Superior temporal gyrus (tissue), 1 donor: ENCODE results near the gene NKAIN2.
"Not testable (repeated sequence)": the region's sequence is repeated elsewhere in the genome, so short reads cannot be mapped to it uniquely, and the experiment has no call there.

Experiments
- DNase-seq: peaks from one replicate; pipeline ENCODE4 v3.0.0-alpha.2; 2016; ENCODE audit errors: extremely low spot score

Gene NKAIN2

DNA sequence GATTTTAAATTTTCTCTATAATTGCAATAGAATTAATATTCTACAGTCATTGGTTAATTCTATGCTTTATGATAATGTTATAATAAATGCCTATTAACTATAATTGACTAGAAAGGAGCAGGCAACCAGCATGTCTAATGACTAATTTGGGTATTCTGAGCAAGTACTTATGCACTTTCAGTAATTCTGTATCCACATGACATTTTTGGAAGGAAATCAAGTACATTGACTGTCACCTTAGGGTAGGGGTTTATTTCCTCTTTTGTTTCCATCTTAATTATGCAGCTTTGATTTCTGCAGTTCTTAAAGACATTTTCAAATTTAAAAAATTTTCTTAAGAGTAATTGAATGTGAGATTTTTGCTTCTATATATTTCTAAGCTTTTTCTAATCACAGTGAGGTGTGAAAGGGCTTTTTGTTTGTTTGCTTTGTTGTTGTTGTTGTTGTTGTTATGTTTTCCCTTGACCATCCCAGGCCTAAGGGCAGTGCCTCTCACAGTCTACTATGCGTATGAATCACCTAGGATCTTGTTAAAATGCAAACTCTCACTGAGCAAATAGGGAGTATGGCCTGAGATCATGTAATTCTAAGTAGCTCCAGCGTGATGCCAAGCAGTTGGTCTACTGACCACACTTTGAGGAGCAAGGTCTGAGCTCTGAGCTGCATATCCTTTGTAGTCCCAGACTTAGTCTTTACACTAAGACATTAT, 691.4 kb downstream of the NKAIN2 start:
- no peak for DNase-seq

DNA sequence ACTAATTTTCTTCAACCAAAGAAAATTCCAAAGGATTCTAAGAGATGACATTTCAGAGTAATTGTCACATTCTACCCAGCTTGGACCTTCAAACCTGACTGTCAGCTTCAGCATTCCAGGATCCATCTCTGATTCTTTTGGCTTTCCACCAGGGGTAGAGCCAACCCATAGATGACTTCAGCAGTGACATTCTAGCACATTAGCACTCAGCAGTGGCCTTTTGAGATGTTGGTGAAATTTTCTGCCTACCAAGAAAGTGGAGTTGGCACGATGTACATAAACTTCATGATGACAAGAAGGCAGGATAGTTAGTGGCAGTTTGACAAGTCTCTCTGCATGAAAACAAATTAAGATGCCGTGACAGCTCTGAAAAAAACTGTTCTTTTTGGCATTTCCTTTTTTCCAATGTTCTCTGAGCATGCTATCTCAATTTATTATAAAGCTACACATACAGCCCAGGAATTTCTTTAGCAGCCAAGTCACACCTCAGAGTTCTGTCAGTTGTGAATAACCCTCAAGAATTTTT, 692.1 kb downstream of the NKAIN2 start:
- DNase-seq, result peak; percentile 39

DNA sequence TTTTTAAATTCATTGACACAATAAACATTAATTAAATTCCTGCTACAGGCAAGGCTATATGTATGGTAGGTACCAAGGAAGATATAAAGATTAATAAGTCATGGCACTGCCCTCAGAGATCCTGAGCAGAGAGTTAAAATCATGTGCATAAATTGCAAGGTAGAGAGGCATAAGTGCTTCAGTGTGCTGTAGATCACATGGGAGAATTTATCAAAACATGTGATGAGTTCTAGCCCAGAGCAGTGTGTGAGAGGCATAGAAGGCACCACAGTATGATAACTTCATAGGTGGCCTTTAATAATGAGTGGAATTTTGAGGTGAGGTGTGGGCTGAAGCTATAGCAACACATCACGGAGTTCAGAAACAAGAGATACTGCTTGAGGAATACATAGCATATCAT, 692.7 kb downstream of the NKAIN2 start:
- DNase-seq, result no peak

DNA sequence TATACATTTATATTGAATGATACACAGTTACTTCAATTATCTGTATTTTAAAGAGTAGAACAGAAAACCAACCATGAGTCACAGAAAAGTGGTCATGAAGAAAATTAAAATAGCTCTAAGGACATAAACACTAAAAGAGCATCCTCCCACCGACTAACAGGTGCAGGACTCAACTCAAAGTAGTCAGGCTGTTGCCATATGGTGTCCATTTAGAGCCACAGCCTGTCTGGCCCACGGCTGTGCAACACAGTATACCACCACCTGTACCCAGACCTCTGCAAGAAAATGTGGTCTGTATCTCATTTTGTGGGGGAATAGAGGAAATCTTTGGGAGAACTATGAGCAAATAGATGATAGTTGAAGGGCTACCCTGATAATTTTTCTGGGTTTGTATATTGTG, 708.8 kb downstream of the NKAIN2 start:
- DNase-seq, result no peak

GRCh38 chr6:124517339-124517738, 713.7 kb downstream of the NKAIN2 start:
- no peak for DNase-seq

DNA sequence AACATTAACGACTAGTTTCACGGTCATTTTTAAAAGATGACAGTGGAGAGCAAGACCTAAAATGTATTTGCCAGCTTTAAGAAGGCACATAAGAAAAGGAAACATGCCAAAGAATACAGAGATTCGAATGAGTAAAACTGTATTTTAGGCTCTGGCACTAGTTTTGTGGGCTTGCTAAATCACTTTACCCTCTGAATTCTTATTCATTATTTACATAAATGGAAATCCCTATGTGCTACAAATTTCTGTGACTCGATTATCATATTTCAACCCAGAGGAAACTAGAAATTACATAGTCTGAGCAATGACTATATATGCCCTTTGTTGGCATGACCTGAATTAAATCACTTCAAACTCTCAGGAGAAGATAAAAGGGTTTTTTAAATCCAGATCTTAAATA, 716.8 kb downstream of the NKAIN2 start:
- no peak for DNase-seq

DNA sequence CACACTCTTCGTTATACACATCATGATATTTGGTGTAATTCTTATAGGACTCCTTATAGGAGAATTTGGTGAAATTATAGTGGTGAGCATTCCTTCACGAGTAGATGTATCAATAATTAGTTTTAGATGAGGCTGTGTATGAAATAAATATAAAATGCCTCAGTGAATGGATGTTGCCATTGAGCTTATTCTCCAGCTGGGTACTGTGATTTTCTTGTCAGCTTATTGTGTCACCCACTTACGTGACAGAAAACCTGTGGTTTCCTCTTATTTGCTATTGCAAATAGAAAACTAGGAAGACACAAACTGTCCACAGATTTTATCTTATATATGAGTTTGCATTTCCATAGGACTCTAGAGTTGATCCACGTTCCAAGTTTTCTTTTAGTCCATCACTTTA, 718.7 kb downstream of the NKAIN2 start:
- DNase-seq, result no peak

GRCh38 chr6:124524491-124525200, 721.0 kb downstream of the NKAIN2 start:
- DNase-seq, result no peak

- DNase-seq, result no peak
Observed at GRCh38 chr6:124530926-124531325, 727.3 kb downstream of the NKAIN2 start.

DNA sequence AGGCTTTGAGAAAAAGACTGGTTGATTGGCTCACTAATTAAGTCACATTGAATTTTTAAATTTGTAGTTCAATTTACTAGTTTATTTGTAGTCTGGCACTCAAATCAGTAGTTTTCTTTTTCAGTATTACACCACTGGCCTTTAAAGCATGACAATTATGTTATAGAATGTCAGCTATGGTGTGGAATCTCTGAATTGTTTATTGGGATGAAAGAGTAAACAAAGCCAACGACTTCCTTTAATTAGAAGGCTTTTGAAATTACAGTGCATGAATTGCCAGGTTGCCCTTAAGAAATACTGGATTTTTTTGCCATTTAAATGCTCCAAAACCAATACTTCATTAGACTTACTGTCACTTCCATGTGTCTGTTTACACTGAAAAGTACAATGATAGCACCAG, 731.6 kb downstream of the NKAIN2 start:
- DNase-seq, result no peak

DNA sequence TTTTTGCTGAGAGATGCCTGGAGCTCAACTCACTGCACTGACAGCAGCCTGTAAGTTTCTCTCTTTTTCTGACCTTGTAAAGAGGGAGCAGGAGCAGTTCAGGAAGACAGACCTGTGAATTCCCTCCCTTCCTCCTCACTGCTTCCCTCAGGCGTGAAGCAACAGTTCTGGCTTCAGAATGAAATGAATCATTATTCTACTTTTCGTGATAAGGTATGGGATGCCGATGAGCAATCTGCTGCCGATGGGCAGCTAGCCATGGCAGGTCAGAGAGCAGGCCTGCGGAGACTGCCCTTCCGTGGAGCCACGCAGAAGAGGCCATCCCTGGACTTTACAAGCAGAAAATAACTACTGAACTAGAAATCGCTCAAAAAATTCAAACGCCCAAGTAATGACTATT, 732.1 kb downstream of the NKAIN2 start:
- no peak for DNase-seq

DNA sequence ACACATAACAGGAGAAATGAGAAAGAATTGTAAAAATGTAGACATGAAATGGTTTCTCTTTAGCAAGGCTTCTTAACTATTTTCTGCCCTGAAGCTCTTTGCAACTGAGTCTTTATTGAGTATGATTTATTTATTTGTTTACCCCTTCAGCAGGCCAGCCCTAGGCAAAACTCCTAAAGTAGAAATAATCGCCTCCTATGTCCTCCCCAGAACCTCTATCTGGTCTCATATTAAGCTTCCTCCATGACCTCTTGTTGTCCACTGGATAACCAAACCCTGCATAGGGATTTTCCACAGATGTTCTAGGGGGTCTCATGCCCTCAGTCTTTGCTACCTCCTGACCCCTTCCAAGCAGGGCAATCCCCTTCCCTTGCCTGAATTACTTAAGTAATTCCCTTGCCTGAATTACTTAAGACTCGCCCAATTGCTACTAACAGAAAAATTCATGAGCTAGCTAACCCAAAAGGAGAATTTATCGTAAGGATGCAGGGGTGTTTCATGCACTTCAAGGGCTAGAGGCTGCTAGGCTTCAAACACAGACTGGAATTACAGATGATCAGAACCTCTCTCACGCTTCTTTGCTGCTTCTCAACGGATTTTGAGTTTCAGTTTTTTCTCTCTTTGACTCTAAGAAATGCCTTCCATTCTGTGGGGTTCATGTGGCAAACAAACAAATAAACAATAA, 732.6 kb downstream of the NKAIN2 start:
- no peak for DNase-seq

DNA sequence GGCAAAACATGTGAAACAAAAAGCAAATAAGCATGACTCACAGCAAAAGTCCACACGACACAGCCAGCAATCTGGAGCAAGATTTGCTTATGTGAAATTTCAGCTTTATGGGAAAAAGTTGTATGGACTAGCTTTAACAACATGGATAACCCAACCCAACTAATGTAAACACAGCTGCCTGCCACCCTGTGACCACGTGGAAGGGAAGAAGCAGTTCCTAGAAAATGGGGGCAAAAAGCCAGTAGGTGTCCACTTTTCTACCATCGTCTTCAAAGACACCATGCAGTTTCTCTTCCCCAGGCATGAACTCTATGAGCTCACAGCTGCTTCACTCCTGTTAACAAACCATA, 733.2 kb downstream of the NKAIN2 start:
- DNase-seq, result no peak

DNA sequence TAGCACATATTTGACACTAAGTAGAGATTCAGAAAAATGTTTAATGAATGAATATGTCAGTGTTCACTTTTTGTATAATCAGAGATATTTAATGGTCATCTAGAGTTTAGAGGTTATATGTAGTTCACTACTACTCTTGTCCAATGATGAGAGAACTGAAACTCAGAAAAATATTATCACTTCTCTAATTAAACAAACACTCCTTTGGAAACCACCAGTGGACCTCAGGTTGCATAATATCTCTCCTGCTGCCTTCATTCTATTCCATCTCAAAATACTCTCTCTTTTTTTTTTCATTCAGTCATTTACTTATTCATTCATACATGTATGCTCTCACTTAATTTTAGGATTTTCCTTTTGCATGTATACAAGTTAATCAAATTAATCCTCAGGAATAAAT, 735.4 kb downstream of the NKAIN2 start:
- no peak for DNase-seq

DNA sequence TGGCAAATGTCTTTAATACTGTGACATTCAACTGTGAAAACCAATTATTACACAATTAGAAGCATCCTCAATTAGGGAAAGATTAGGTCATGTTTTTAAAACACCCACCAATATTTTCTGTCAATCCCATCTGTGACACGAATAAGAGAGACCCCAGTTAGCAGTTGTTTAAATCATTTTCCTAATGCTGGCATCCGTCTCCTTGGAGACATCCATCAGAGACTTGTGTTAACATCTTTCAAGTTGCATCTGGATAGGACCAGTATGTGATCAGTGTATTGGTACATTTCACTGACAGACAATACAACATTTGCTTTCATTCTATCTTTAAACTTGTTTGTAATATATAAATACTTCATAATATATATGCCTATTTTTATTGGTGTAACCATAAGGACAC, 737.9 kb downstream of the NKAIN2 start:
- DNase-seq, result no peak

GRCh38 chr6:124546601-124547000, 742.9 kb downstream of the NKAIN2 start:
- no peak for DNase-seq

DNA sequence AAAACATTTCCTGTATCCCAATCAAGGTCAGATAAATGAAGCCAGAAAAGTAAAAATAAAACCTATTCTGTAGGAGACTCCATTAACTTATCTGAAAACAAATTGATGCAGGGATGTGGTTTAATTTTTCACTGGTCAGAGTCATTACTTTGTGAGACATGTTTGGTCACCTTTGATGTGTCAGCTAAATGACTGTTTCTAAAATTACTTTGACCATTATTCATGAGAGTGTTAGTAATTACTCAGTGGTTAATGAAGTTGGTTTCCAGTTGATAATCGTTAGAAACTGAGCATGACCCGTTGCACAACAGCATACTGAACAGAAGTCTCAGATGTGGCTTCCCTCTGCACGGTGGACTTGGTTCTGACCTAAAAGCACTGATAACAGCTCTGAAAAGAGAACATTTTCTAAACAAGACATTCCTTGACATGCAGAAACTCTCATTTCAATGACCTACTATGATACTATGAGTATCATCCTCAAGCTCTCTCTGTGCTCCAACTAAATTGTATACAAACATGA, 748.1 kb downstream of the NKAIN2 start:
- DNase-seq, result no peak

- DNase-seq, result no peak
Observed at GRCh38 chr6:124557873-124558272, 754.2 kb downstream of the NKAIN2 start.

DNA sequence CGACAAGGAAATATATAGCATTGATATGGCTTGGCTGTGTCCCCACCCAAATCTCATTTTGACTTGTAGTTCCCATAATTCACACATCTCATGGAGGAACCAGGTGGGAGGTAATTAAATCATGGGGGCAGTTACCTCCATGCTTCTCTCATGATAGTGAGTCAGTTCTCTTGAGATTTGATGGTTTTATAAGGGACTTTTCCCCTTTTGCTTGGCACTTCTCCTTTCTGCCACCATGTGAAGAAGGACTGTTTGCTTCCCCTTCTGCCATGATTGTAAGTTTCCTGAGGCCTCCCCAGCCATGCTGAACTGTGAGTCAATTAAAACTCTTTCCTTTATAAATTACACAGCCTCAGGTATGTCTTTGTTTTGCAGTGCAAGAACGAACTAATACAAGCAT, 756.4 kb downstream of the NKAIN2 start:
- DNase-seq, result not testable (repeated sequence)

DNA sequence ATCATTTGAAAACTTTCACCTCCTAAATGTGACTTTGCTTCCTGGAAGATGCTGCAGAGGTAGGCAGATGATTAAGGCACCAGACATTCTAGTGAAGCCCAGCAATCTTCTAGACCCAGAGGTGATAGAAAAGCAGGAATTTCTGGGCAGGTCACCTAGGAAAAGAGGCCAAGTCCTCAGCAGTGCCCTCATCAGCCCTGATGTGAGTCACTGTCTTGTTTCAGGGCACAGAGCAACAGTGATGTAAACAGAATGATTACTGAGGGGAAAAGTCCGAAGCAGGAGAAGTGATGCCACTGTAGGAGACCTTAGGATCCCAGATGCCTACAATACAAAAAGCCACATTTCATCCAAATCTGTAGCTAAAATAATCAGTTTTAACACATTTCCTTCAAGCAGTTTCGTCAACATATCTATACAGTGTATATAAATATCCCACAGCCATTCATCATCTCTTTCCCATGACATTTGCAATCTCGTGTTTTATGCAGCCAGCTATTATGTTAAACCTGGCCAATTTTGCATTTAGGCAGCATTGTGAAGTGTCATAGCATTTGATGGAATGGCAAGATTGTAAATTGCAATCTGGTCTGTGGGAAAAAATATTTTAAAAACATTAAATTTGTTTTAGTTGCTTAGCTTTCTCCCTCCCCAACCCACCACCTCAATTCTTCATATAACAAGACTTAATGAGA, 757.4 kb downstream of the NKAIN2 start:
- DNase-seq, result no peak

GRCh38 chr6:124561635-124562130, 758.0 kb downstream of the NKAIN2 start:
- DNase-seq, result no peak

DNA sequence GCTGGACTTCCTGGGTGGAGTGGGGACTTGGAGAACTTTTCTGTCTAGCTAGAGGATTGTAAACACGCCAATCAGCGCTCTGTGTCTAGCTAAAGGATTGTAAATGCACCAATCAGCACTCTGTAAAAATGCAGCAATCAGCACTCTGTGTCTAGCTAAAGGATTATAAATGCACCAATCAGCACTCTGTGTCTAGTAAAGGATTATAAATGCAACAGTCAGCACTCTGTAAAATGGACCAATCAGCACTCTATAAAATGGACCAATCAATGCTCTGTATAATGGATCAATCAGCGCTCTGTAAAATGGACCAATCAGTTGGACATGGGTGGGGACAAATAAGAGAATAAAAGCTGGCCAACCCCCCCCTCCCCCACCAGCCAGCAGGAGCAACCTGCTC, 760.5 kb downstream of the NKAIN2 start:
- not testable (repeated sequence) for DNase-seq
